ENCODE results near the gene FRMD4A. TPM values are rescaled to one million over a fixed set of nuclear protein-coding genes. Genes with fewer than 3 reads are reported as not detected.

Gene FRMD4A
- total RNA-seq, 4 donors from 2014 or later = 5.6 to 34.1 (median 19.4) TPM

- DNase-seq = no peak
- Histone ChIP-seq H3K27ac (no peak overlapping the region), H3K4me1 (no peaks in the 10 kb centered on the region), H3K9me3 (no peaks in the 10 kb centered on the region), H3K36me3 (no peaks in the 10 kb centered on the region), H3K4me3 (no peak overlapping the region), H3K27me3 (no peaks in the 10 kb centered on the region)
- intact Hi-C loops (cut with DNase I; ENCODE audit: low total_unique reads) = no loop called here
- TF ChIP-seq POLR2A (IDR thresholded peaks at IDR 0.05) (no peak), CTCF (IDR thresholded peaks at IDR 0.05) (no peak)
Measured at GRCh38 chr10:14020037-14020664, 310.6 kb downstream of the FRMD4A start.

- H3K9me3 ChIP-seq = no peaks in the 10 kb centered on the region
- no peaks in the 10 kb centered on the region for H3K4me1 ChIP-seq
- H3K27ac ChIP-seq = no peak overlapping the region
- no peak for TF ChIP-seq CTCF (IDR thresholded peaks at IDR 0.05)
- no peak for TF ChIP-seq POLR2A (IDR thresholded peaks at IDR 0.05)
- intact Hi-C loops (cut with DNase I; ENCODE audit: low total_unique reads) = no loop called here
- no peak overlapping the region for H3K4me3 ChIP-seq
- no peaks in the 10 kb centered on the region for H3K27me3 ChIP-seq
- H3K36me3 ChIP-seq = no peaks in the 10 kb centered on the region
- no peak for DNase-seq
Measured at GRCh38 chr10:14017467-14017866, 313.3 kb downstream of the FRMD4A start.

- Histone ChIP-seq H3K27ac (no peak overlapping the region), H3K4me3 (no peak overlapping the region), H3K4me1 (no peaks in the 10 kb centered on the region), H3K9me3 (no peaks in the 10 kb centered on the region), H3K27me3 (no peaks in the 10 kb centered on the region), H3K36me3 (no peaks in the 10 kb centered on the region)
- intact Hi-C loops (cut with DNase I; ENCODE audit: low total_unique reads) = no loop called here
- DNase-seq = no peak
- no peak for TF ChIP-seq POLR2A (IDR thresholded peaks at IDR 0.05)
- no peak for TF ChIP-seq CTCF (IDR thresholded peaks at IDR 0.05)
Measured at GRCh38 chr10:14016931-14017333, 313.8 kb downstream of the FRMD4A start.

- H3K27ac ChIP-seq = no peak overlapping the region
- no peaks in the 10 kb centered on the region for H3K9me3 ChIP-seq
- TF ChIP-seq POLR2A (IDR thresholded peaks at IDR 0.05) = no peak
- no peak for TF ChIP-seq CTCF (IDR thresholded peaks at IDR 0.05)
- peak in 1 of 2 donors; percentile 31 for DNase-seq
- H3K36me3 ChIP-seq = no peaks in the 10 kb centered on the region
- H3K27me3 ChIP-seq = no peaks in the 10 kb centered on the region
- H3K4me3 ChIP-seq = no peak overlapping the region
- intact Hi-C loops (cut with DNase I; ENCODE audit: low total_unique reads) = no loop called here
- no peaks in the 10 kb centered on the region for H3K4me1 ChIP-seq
Measured at GRCh38 chr10:14016011-14016536, 314.6 kb downstream of the FRMD4A start.

GRCh38 chr10:14014423-14014822 is 316.3 kb downstream of the FRMD4A start:
- H3K4me3 ChIP-seq = no peak overlapping the region
- intact Hi-C loops (cut with DNase I; ENCODE audit: low total_unique reads) = no loop called here

More at GRCh38 chr10:14014423-14014822, 316.3 kb downstream of the FRMD4A start:
- H3K27me3 ChIP-seq = no peaks in the 10 kb centered on the region
- H3K27ac ChIP-seq = no peak overlapping the region
- no peaks in the 10 kb centered on the region for H3K36me3 ChIP-seq
- H3K4me1 ChIP-seq = no peaks in the 10 kb centered on the region
- TF ChIP-seq POLR2A (IDR thresholded peaks at IDR 0.05) = no peak
- TF ChIP-seq CTCF (IDR thresholded peaks at IDR 0.05) = no peak
- DNase-seq = no peak
- no peaks in the 10 kb centered on the region for H3K9me3 ChIP-seq

Measured in uterus (tissue), 4 donors.